B cell (primary cell): ENCODE measurements around the gene MTHFR. TPM values are rescaled to one million over a fixed set of nuclear protein-coding genes. Genes with fewer than 3 reads are reported as not detected.

Experiments
- ATAC-seq: fragments of 200-7000 bp; cut with Tn5 transposase; one replicate; pipeline ENCODE4 v1.10.0; 2021; ENCODE audit warnings: low read depth, mild to moderate bottlenecking, moderate number of reproducible peaks, moderate library complexity
- CTCF ChIA-PET: fragments of 350-600 bp; sonication (Branson Sonifier 250); formaldehyde crosslinking; loops from one replicate; lab custom pipeline; 2021; ENCODE audit warnings: antibody characterized with exemption, inconsistent platforms; lab: Charles Lee
- POLR2A ChIA-PET: fragments of 350-600 bp; sonication (Branson Sonifier 250); formaldehyde crosslinking; loops from one replicate; lab custom pipeline; 2021; ENCODE audit warnings: antibody characterized with exemption; lab: Charles Lee
- DNase-seq: peaks from one replicate; pipeline ENCODE4 v3.0.0; 2013
- H2AFZ ChIP-seq: 2 replicates; pipeline ENCODE4 v1.6.1; 2012; ENCODE audit warnings: mild to moderate bottlenecking, low read depth, low read length; ENCODE audit not compliant: insufficient read depth, poor library complexity, severe bottlenecking
- H3K27ac ChIP-seq, 2 donors: 1 replicate in 1 of 2; 2 replicates in 1 of 2; pipeline ENCODE4 v1.5.1; 2012 to 2013; ENCODE audit warnings: low read length in 2 of 2, mild to moderate bottlenecking in 2 of 2, moderate library complexity in 1 of 2
- H3K27me3 ChIP-seq, 4 experiments: fragments of 200-600 bp in 1 of 4; sonication (generic) in 1 of 4; replicated peaks in 1 of 4; 1 replicate in 2 of 4; 2 replicates in 2 of 4; pipeline versions ENCODE4 v1.6.1 to v1.7.0; 2013 to 2016; ENCODE audit warnings: low read length in 3 of 4, mild to moderate bottlenecking in 2 of 4, mixed read lengths in 1 of 4, moderate library complexity in 1 of 4; ENCODE audit not compliant: insufficient read depth in 4 of 4, control insufficient read depth in 3 of 4; ENCODE audit errors: control extremely low read depth in 1 of 4
- H3K36me3 ChIP-seq, 2 experiments: replicated peaks in 1 of 2; 1 replicate in 1 of 2; 2 replicates in 1 of 2; pipeline versions ENCODE4 v1.6.1 to v1.7.1; 2013; ENCODE audit warnings: low read length in 1 of 2; ENCODE audit not compliant: insufficient read depth in 2 of 2, control insufficient read depth in 1 of 2; ENCODE audit errors: control extremely low read depth in 1 of 2, extremely low read depth in 1 of 2
- H3K4me1 ChIP-seq, 2 donors: fragments of 200-600 bp in 1 of 2; sonication (generic) in 1 of 2; 1 replicate in 1 of 2; 2 replicates in 1 of 2; pipeline versions ENCODE4 v1.5.1 to v1.6.1; 2013 to 2017; ENCODE audit warnings: low read length in 2 of 2; ENCODE audit not compliant: control insufficient read depth in 2 of 2, insufficient read depth in 2 of 2
- H3K4me2 ChIP-seq: replicated peaks from 2 replicates; pipeline ENCODE3; 2012; ENCODE audit warnings: mild to moderate bottlenecking, low read depth, low read length; ENCODE audit not compliant: poor library complexity, severe bottlenecking
- H3K4me3 ChIP-seq, 5 experiments: fragments of 200-600 bp in 1 of 5; sonication (generic) in 1 of 5; 1 replicate in 3 of 5; 2 replicates in 2 of 5; pipeline versions ENCODE4 v1.5.1 to v1.7.0; 2011 to 2016; ENCODE audit warnings: low read length in 4 of 5, mild to moderate bottlenecking in 4 of 5, low read depth in 2 of 5, control low read depth in 1 of 5, moderate library complexity in 1 of 5; ENCODE audit not compliant: insufficient read depth in 1 of 5; ENCODE audit errors: control extremely low read depth in 1 of 5, extremely low read depth in 1 of 5
- H3K79me2 ChIP-seq: fragments of 200-600 bp; sonication (generic); one replicate; pipeline ENCODE4 v1.6.0; 2016; ENCODE audit warnings: low read length; ENCODE audit not compliant: control insufficient read depth, insufficient read depth
- H3K9ac ChIP-seq: fragments of 200-600 bp; sonication (generic); 2 replicates; pipeline ENCODE4 v1.6.1; 2017; ENCODE audit warnings: mild to moderate bottlenecking, low read length, moderate library complexity
- H3K9me3 ChIP-seq, 3 donors: one replicate each; pipeline versions ENCODE4 v1.6.1 to v1.7.1; 2013; ENCODE audit warnings: low read length in 2 of 3; ENCODE audit not compliant: control insufficient read depth in 2 of 3, insufficient read depth in 1 of 3; ENCODE audit errors: control extremely low read depth in 1 of 3
- H4K20me1 ChIP-seq: 2 replicates; pipeline ENCODE4 v1.6.0; 2012; ENCODE audit warnings: mild to moderate bottlenecking, low read length; ENCODE audit not compliant: insufficient read depth, control insufficient read depth, poor library complexity, severe bottlenecking
- H3K27ac Mint-ChIP-seq: one replicate; pipeline ENCODE4 v1.8.0; 2021; ENCODE audit warnings: mixed read lengths
- H3K27me3 Mint-ChIP-seq: one replicate; pipeline ENCODE4 v1.8.0; 2021; ENCODE audit warnings: mixed read lengths
- H3K4me1 Mint-ChIP-seq: one replicate; pipeline ENCODE4 v1.8.0; 2021; ENCODE audit warnings: mixed read lengths
- H3K4me3 Mint-ChIP-seq: one replicate; pipeline ENCODE4 v1.8.0; 2021; ENCODE audit warnings: mixed read lengths
- H3K9me3 Mint-ChIP-seq: one replicate; pipeline ENCODE4 v1.8.0; 2022; ENCODE audit warnings: mixed read lengths; ENCODE audit not compliant: insufficient read depth
- CTCF ChIP-seq: fragments of 200-600 bp; IDR thresholded peaks from one replicate; pipeline ENCODE4 v1.8.0; 2022; ENCODE audit warnings: antibody characterized with exemption, mild to moderate bottlenecking
- EZH2 ChIP-seq: IDR thresholded peaks from 2 replicates; pipeline ENCODE4 v1.6.1; 2012; ENCODE audit warnings: borderline replicate concordance, low read depth, mild to moderate bottlenecking, moderate library complexity, low read length; ENCODE audit not compliant: insufficient read depth, poor library complexity, severe bottlenecking
- WGBS: methylation state at CpG from one replicate; pipeline ENCODE4 v1.1.5; 2013; ENCODE audit warnings: missing lambda C conversion rate; ENCODE audit not compliant: insufficient coverage; 5-methylcytosine and 5-hydroxymethylcytosine counted together
- intact Hi-C: fragments of 100-400 bp; cut with micrococcal nuclease; formaldehyde crosslinking; loops from one replicate; pipeline ENCODE4 v1.10.0; 2022
- polyA plus RNA-seq: library from polyadenylated mRNA; depleted of rRNA; stranded (reverse); fragments of >200 nt; gene quantifications from 2 replicates; pipeline ENCODE4 v1.2.3, GENCODE V29; 2012
- total RNA-seq, 2 donors: library from RNA; stranded (reverse); fragments of 120-200 nt in 1 of 2; gene quantifications; 1 replicate in 1 of 2; 2 replicates in 1 of 2; pipeline versions ENCODE4 v1.2.3 to v1.2.4, GENCODE V29; 2013 to 2022

The MTHFR gene
- total and polyA plus RNA-seq, 2 donors (not counting 1 experiment from before 2014, with no cell fraction given), result 35.8 to 114 TPM

- Mint-ChIP-seq H3K4me3 (no peak overlapping the region), H3K27ac (no peak overlapping the region), H3K27me3 (no peaks in the 10 kb centered on the region), H3K9me3 (no peaks in the 10 kb centered on the region), H3K4me1 (peaks cover 8% of the 10 kb centered on the region)
- Histone ChIP-seq H3K27me3 (no peaks in the 10 kb centered on the region), H3K4me1 (peaks cover 0 to 4% of the 10 kb centered on the region in 2 donors), H2AFZ (no peak overlapping the region), H3K9ac (no peak overlapping the region), H4K20me1 (peaks cover 12% of the 10 kb centered on the region), H3K4me3 (no peak overlapping the region), H3K36me3 (peaks cover 0 to 27% of the 10 kb centered on the region in 2 experiments), H3K9me3 (no peaks in the 10 kb centered on the region), H3K79me2 (peaks cover 20% of the 10 kb centered on the region), H3K4me2 (no peak overlapping the region), H3K27ac (no peak overlapping the region)
- ATAC-seq (no peak), DNase-seq (no peak)
- TF ChIP-seq EZH2 (no peak), CTCF (no peak)
- 93% methylated on average over 19 of the region's 20 CpGs for WGBS
- intact Hi-C loops, result no loop called here
- ChIA-PET POLR2A (no interaction called here), CTCF (no interaction called here)
Observed at GRCh38 chr1:11746795-11747487, 58.8 kb downstream of the MTHFR start.

GRCh38 chr1:11746092-11746491 lies 59.7 kb downstream of the MTHFR start:
- Mint-ChIP-seq H3K4me3 (no peak overlapping the region), H3K27me3 (no peaks in the 10 kb centered on the region), H3K9me3 (no peaks in the 10 kb centered on the region), H3K4me1 (peaks cover 15% of the 10 kb centered on the region), H3K27ac (no peak overlapping the region)
- intact Hi-C loops, result no loop called here
- peaks cover 5 to 10% of the 10 kb centered on the region in 2 donors for H3K4me1 ChIP-seq
- WGBS, result 87% methylated on average over 6 of the region's 6 CpGs
- CTCF ChIA-PET, result interaction anchor here (0.7 to 0.9 kb wide), 2 partner anchors 93 to 95 kb away, joined by 3 read pairs; no protein-coding TSS in a partner anchor
- POLR2A ChIA-PET, result no interaction called here
- H3K27me3 ChIP-seq, result no peaks in the 10 kb centered on the region
- no peak overlapping the region for H3K27ac ChIP-seq
- DNase-seq, result no peak
- TF ChIP-seq CTCF (no peak), EZH2 (no peak)
- H3K9ac ChIP-seq, result no peak overlapping the region
- H2AFZ ChIP-seq, result no peak overlapping the region
- H3K36me3 ChIP-seq, result peaks cover 0 to 26% of the 10 kb centered on the region in 2 experiments
- no peak overlapping the region for H3K4me2 ChIP-seq
- ATAC-seq, result no peak
- peaks cover 13% of the 10 kb centered on the region for H4K20me1 ChIP-seq
- H3K4me3 ChIP-seq, result no peak overlapping the region
- no peaks in the 10 kb centered on the region for H3K9me3 ChIP-seq
- H3K79me2 ChIP-seq, result peaks cover 28% of the 10 kb centered on the region
